ENCODE data around the gene C3orf52.

The C3orf52 gene

GRCh38 chr3:112088944-112089343 is 2.8 kb downstream of the C3orf52 start:
- DNase-seq: no peak
- peak overlapping the region; percentile 98; the same call in 1 of the 2 replicates for H3K27ac ChIP-seq (ENCODE audit: low read length)
- H3F3A ChIP-seq (ENCODE audit: insufficient read depth, low read length): peaks cover 52% of the 10 kb centered on the region
- peaks cover 53% of the 10 kb centered on the region for H3K4me1 ChIP-seq (ENCODE audit: low read length)
- H3K79me2 ChIP-seq (ENCODE audit: low read length): peaks cover 48% of the 10 kb centered on the region
- no peak overlapping the region for H2AFZ ChIP-seq (ENCODE audit: low read length)
- no peaks in the 10 kb centered on the region for H3K36me3 ChIP-seq (replicated peaks; ENCODE audit: insufficient read depth, low read length)
- no peaks in the 10 kb centered on the region for H4K20me1 ChIP-seq (ENCODE audit: insufficient read depth, low read length)
- no peak overlapping the region for H3K9ac ChIP-seq (ENCODE audit: low read length)
- H3K9me2 ChIP-seq (replicated peaks; ENCODE audit: insufficient read depth, low read length): no peaks in the 10 kb centered on the region
- H3K4me2 ChIP-seq (ENCODE audit: low read depth, low read length): 0 out of 2 replicates have a peak overlapping the region, but pooled peaks have one; percentile 1
- TF ChIP-seq EZH2phosphoT487 (IDR thresholded peaks at IDR 0.05; ENCODE audit: low read length) (no peak), EZH2 (optimal IDR thresholded peaks at IDR 0.05; ENCODE audit: low read depth, low read length) (no peak), CTCF (IDR thresholded peaks at IDR 0.05; ENCODE audit: low read length) (no peak)
- H3K27me3 ChIP-seq (replicated peaks; ENCODE audit: insufficient read depth, low read length): no peaks in the 10 kb centered on the region; the same call in 1 of the 2 replicates
- no peak overlapping the region for H3K4me3 ChIP-seq (ENCODE audit: low read length)
- H3K9me3 ChIP-seq (replicated peaks; ENCODE audit: insufficient read depth, low read length): no peaks in the 10 kb centered on the region

GRCh38 chr3:112089956-112090886 is 4.0 kb downstream of the C3orf52 start:
- peak; percentile 78 for DNase-seq
- Histone ChIP-seq H4K20me1 (ENCODE audit: insufficient read depth, low read length) (no peaks in the 10 kb centered on the region), H3F3A (ENCODE audit: insufficient read depth, low read length) (peaks cover 48% of the 10 kb centered on the region), H3K4me2 (ENCODE audit: low read depth, low read length) (peak overlapping the region; percentile 69), H3K79me2 (ENCODE audit: low read length) (peaks cover 61% of the 10 kb centered on the region), H3K27ac (ENCODE audit: low read length) (peak overlapping the region; percentile 98), H3K27me3 (replicated peaks; ENCODE audit: insufficient read depth, low read length) (no peaks in the 10 kb centered on the region), H3K4me3 (ENCODE audit: low read length) (peak overlapping the region; percentile 43), H3K9ac (ENCODE audit: low read length) (peak overlapping the region; percentile 78), H3K9me2 (replicated peaks; ENCODE audit: insufficient read depth, low read length) (no peaks in the 10 kb centered on the region), H2AFZ (ENCODE audit: low read length) (no peak overlapping the region), H3K36me3 (replicated peaks; ENCODE audit: insufficient read depth, low read length) (no peaks in the 10 kb centered on the region), H3K4me1 (ENCODE audit: low read length) (peaks cover 53% of the 10 kb centered on the region), H3K9me3 (replicated peaks; ENCODE audit: insufficient read depth, low read length) (no peaks in the 10 kb centered on the region)
- TF ChIP-seq CTCF (IDR thresholded peaks at IDR 0.05; ENCODE audit: low read length) (no peak), EZH2phosphoT487 (IDR thresholded peaks at IDR 0.05; ENCODE audit: low read length) (no peak), EZH2 (optimal IDR thresholded peaks at IDR 0.05; ENCODE audit: low read depth, low read length) (no peak)

- no peaks in the 10 kb centered on the region for H3K36me3 ChIP-seq (replicated peaks; ENCODE audit: insufficient read depth, low read length)
- no peaks in the 10 kb centered on the region for H4K20me1 ChIP-seq (ENCODE audit: insufficient read depth, low read length)
- TF ChIP-seq CTCF (IDR thresholded peaks at IDR 0.05; ENCODE audit: low read length) (no peak), EZH2phosphoT487 (IDR thresholded peaks at IDR 0.05; ENCODE audit: low read length) (no peak), EZH2 (optimal IDR thresholded peaks at IDR 0.05; ENCODE audit: low read depth, low read length) (no peak)
- H3F3A ChIP-seq (ENCODE audit: insufficient read depth, low read length): peaks cover 48% of the 10 kb centered on the region
- peak; percentile 85 for DNase-seq
- no peak overlapping the region for H2AFZ ChIP-seq (ENCODE audit: low read length)
- H3K4me2 ChIP-seq (ENCODE audit: low read depth, low read length): peak overlapping the region; percentile 69
- no peaks in the 10 kb centered on the region for H3K27me3 ChIP-seq (replicated peaks; ENCODE audit: insufficient read depth, low read length)
- peaks cover 68% of the 10 kb centered on the region for H3K79me2 ChIP-seq (ENCODE audit: low read length)
- peak overlapping the region; percentile 32 for H3K4me3 ChIP-seq (ENCODE audit: low read length)
- H3K9me2 ChIP-seq (replicated peaks; ENCODE audit: insufficient read depth, low read length): no peaks in the 10 kb centered on the region
- H3K4me1 ChIP-seq (ENCODE audit: low read length): peaks cover 53% of the 10 kb centered on the region
- no peaks in the 10 kb centered on the region for H3K9me3 ChIP-seq (replicated peaks; ENCODE audit: insufficient read depth, low read length)
- peak overlapping the region; percentile 78 for H3K9ac ChIP-seq (ENCODE audit: low read length)
- H3K27ac ChIP-seq (ENCODE audit: low read length): peak overlapping the region; percentile 98
These were observed 4.8 kb downstream of the C3orf52 start for GRCh38 chr3:112090887-112091586.

Data from MM.1S (cell line).